Measurements from ENCODE around the gene HIRIP3. TPM values are rescaled to one million over a fixed set of nuclear protein-coding genes. Genes with fewer than 3 reads are reported as not detected.
"Not testable (repeated sequence)": the region's sequence is repeated elsewhere in the genome, so short reads cannot be mapped to it uniquely, and the experiment has no call there.

The HIRIP3 gene, protein sequence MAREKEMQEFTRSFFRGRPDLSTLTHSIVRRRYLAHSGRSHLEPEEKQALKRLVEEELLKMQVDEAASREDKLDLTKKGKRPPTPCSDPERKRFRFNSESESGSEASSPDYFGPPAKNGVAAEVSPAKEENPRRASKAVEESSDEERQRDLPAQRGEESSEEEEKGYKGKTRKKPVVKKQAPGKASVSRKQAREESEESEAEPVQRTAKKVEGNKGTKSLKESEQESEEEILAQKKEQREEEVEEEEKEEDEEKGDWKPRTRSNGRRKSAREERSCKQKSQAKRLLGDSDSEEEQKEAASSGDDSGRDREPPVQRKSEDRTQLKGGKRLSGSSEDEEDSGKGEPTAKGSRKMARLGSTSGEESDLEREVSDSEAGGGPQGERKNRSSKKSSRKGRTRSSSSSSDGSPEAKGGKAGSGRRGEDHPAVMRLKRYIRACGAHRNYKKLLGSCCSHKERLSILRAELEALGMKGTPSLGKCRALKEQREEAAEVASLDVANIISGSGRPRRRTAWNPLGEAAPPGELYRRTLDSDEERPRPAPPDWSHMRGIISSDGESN
- total RNA-seq: 13.1 TPM

DNA sequence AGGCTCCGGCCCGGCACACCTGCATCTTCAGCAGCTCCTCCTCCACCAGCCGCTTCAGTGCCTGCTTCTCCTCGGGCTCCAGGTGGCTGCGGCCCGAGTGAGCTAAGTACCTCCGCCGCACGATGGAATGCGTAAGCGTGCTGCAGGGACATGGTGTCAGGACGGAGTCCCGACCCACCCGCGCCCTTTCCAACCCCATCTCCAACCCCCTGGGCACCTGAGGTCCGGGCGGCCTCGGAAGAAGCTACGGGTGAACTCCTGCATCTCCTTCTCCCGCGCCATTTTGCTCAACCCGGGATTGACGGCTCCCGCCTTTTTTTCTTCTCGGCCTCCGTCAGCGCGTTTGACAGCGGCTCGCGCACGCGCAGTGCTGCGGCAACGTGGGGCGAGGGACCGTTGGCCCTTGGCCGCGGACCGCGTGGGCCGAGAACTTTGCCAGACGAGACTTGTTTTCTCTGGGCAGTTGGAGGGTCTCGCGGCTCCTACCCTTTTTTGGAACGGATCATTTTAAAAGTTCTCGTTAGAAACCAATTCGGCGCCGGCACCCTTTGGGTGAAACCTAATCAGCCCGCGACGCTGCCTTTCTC is at the start of gene HIRIP3:
TSS of gene HIRIP3 (minus strand) at position 294 of the 587 bp plus-strand sequence. CDS start at position 282, 12 bp downstream.
- DNase-seq: peak; percentile 68

- no peak for DNase-seq
Observed at GRCh38 chr16:30041841-30042240, 46.4 kb upstream of the HIRIP3 start.

GRCh38 chr16:30040690-30041089 is 45.3 kb upstream of the HIRIP3 start:
- not testable (repeated sequence) for DNase-seq

GRCh38 chr16:30040221-30040620 is 44.8 kb upstream of the HIRIP3 start:
- no peak for DNase-seq

GRCh38 chr16:30033270-30033669 is 37.9 kb upstream of the HIRIP3 start:
- no peak for DNase-seq

- DNase-seq: peak; percentile 58
Observed at GRCh38 chr16:30032083-30032819, 36.8 kb upstream of the HIRIP3 start.

DNA sequence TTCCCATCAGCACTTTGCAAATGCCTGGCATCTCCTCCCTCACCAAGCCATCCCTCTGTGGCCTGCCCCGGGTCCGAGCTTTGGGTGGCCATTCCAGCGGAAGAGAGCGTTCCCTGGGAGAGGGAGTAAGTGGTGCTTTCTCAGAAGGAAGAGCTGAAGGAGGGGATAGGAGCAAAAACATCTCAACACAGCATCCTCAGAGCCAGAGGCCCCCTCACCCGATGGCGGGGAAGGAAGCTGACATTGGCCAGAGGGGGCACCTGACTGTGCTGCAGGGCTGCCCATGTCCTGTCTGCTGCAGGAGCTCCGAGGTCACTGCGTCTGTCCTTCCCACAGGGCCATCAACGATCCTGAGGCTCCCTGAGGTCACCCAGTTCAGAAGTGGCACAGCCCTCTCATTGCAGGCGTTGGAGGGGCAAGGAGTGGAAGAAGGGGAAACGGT is 36.1 kb upstream of the HIRIP3 start:
- no peak for DNase-seq

DNA sequence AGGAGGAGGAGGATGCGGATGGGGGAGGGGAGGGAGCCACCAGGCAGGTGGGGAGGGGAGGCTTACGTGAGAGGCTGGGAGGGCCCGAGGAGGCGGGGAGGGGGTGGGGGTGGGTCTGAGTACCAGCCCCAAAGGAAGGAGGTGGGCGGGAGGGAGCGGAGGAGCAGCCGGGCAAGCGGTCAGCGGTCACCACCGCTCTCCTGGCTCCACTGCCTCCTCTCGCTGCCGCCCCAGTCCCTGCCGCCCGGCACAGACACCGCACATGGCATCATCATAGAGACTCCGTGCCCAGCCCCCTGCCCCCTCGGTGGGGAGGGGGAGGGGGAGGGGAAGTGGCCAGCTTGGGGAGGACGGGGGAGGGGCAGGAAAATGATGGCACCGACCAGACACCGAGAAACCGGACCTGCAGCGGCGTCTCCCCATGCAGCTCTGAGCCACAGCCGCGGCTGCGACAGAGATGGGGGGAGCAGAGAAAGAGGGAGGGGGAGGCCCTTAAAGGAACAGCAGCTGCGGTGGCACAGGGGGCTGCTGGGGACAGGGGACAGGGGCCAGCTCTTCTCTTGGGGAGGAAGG is 35.5 kb upstream of the HIRIP3 start, which contains the start of gene TLCD3B:
TSS of gene TLCD3B (minus strand) at position 431 of the 573 bp plus-strand sequence. CDS start 744 bp downstream, outside the sequence.
- DNase-seq: peak; percentile 45

DNA sequence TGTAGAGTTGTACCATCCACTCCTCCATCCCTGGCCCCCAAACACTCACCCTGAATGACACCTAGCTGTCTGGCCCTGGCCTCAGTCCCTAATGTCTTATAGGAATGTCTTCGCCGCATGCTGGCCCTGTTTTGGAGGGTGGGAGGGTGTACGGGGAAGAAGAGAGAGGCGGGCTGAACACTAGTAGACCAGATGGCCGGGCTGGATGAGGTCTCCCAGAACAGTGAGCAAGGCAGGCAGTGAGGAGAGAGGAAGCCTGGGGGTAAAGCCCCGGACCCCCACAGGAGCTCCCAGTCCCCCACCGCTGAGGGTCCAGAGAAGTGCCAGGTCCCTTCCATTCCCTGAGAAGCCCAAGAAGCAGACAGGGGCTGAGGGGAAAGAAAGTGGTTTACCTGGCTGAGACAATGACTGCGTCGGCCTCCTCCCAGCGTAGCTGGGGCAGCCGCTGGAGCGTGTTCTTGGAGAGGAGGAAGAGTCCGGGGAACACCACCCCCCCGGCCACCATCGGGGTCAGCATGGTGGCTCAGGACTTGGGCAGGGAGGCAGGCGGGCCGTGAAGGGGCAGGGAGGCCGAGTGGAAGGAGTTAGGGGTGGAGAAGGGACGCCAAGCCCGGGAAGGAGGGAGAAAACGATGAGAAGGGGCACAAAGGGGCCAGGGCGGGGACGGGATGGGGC is 34.7 kb upstream of the HIRIP3 start:
- DNase-seq: no peak

DNA sequence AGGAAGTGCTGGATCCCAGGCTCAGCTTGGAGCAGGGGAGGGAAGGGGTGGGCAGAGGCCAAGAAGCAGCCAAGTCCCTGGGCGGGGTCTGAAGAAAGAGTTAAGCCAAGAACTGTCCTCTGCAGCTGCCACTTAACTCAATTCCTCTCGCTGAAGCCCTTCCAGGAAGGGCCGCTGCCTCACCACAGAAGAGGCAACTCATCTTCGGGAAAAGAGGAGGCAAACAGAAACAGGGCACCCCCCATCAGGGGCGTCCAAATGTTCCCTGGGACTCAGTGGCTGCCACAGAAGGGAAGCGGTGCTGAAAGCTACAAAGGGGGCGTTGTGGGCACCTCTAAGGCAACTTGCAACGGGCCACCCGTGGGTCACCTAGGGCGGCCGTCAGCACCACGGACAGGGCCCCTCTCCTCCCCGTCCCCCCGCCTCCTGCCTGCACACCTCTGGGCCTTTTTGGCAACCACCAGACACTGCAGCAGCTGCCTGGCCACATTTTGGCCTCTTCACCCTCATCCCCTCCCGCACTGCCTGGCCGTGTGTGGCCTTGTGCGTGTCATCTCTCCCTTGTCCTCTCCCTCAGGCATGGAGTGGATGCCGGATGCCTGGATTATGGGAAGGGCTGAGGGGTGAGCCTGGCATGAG is 33.1 kb upstream of the HIRIP3 start:
- DNase-seq: no peak

- no peak for DNase-seq
Observed at GRCh38 chr16:30027588-30028437, 32.4 kb upstream of the HIRIP3 start.

GRCh38 chr16:30026449-30026848 is 31.0 kb upstream of the HIRIP3 start:
- no peak for DNase-seq

GRCh38 chr16:30025574-30025973 is 30.2 kb upstream of the HIRIP3 start:
- no peak for DNase-seq

DNA sequence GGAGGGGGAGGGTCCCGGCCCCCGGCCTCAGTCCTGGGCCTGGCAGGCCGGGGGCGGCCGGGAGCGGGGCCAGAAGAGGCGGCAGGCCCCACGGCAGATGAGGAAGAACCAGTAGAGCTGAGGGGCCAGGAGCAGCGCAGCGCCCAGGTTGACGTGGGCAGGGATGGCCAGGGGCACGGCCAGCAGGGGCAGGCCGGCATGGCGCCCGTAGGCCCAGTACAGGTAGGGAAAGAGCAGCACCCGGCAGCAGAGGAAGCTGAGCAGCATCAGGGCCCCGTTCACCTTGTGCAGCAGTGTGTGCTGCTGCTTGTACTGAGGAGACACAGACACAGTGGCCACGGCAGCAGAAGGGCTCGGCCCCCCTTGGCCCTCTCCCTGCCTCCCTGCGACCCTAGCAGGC is 29.7 kb upstream of the HIRIP3 start:
- no peak for DNase-seq

GRCh38 chr16:30024451-30024850 is 29.0 kb upstream of the HIRIP3 start:
- no peak for DNase-seq

DNA sequence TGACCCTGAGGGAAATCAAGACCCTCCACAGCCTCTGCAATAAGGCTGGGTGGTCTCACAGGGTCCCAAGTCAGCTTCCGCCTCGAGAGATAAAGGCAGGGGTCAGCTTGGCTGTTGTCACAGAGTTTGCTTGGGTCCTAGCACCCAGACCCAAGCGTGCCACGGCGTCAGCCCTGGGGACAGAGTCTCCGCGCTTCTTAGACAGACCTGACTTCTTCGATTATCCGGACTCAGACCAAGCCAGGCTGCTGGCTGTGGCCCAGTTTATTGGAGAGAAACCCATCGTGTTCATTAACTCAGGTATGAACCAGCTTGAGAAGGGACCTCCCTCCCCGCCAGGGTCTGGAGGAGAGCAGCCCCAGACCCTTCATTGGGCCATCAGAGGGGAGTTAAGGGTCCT is 28.2 kb upstream of the HIRIP3 start:
- no peak for DNase-seq

DNA sequence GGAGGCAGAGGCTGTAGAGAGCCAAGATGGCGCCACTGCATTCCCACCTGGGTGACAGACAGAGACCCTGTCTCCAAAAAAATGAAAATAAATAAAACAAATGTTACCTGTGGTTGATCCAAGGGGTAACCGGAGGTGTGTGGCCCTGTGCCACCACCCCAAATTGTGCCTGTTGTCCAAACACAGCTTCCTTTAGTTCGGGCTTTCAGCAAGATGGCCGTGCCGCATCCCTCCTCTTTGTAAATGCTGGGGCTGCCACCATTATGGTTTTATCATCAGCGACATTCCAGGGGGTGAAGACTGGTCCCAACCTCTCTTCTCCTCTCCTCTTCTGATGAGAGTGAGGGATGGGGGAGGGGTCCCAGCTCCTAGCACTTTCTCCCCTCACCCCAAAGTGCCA is 27.5 kb upstream of the HIRIP3 start, which contains the start of gene C16orf92:
TSS of gene C16orf92 (plus strand) at position 312 of the 400 bp plus-strand sequence. CDS start 143 bp downstream, outside the sequence.
- DNase-seq: no peak

DNA sequence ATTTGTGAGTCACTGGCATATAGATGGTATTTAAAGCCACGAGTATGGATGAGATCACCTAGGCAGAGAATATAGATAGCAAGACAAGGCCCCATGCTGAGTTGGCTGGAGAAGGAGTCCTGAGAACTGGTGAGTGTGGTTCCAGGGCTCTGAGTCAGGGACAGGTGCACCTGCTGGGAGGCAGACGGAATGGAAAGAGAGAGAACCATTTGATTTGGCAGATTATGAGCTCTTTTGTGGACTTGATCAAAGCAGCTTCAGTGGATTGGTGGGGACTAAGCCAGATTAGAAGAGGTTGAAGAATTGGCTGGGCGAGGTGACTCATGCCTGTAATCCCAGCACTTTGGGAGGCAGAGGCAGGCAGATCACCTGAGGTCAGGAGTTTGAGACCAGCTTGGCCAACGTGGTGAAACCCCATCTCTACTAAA is 23.3 kb upstream of the HIRIP3 start:
- no peak for DNase-seq

DNA sequence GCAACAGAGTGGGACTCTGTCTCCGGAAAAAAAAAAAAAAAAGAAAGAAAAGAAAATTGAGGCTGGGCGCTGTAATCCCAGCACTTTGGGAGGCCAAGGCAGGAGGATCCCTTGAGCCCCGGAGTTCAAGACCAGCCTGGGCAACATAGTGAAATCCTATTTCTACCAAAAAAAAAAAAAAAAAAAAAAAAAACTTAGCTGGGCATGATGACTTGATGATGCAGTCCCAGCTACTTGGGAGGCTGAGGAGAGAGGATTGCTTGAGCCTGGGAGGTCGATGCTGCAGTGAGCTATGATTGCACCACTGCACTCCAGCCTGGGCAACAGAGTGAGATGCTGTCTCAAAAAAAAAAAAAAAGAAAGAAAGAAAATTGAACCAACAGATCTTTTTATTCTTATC is 22.5 kb upstream of the HIRIP3 start:
- DNase-seq: not testable (repeated sequence)

DNA sequence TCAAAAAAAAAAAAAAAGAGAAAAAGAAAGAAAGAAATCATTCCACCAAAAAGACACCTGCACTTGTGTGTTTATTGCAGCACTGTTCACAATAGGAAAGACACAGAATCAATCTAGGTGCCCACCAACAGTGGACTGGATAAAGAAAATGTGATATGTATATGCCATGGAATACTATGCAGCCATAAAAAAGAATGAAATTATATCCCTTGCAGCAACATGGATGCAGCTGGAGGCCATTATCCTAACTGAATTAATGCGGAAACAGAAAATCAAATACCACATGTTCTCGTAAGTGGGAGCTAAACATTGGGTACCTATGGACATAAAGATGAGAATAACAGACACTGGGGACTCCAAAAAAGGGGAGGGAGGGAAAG is 21.9 kb upstream of the HIRIP3 start:
- DNase-seq: no peak

All from occipital lobe (tissue), 2 donors.